ENCODE data around the gene TPH2. TPM values are rescaled to one million over a fixed set of nuclear protein-coding genes. Genes with fewer than 3 reads are reported as not detected.

The TPH2 gene
- total RNA-seq, 1 experiment from 2014 or later: not detected

DNA sequence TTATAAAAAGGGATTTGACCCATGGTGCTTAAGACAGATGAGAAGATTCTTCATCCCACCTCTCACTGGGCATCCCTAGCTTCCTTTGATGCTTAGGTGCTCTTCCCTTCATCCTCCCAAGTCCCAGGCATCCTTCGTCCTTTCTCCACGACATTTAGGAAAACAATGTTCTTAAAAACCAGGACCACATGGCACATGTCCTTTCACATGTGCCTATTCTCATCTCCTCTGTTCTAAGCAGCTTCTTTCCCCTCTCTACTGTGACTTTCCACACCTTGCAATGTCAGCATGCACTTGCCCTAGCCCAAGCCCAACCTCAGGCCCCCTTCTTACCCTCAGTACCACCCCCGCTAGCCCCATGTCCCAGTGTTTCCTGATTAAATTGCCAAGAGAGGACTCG is 12.2 kb downstream of the TPH2 start:
- H3K4me3 ChIP-seq (ENCODE audit: low read depth in 2 of 2, low read length in 2 of 2): no peak overlapping the region
- H3K9me3 ChIP-seq (ENCODE audit: control insufficient read depth, insufficient read depth, low read depth, low read length): no peaks in the 10 kb centered on the region
- BruUV-seq (replicated peaks): no TSS peak
- ATAC-seq (no peak), DNase-seq (ENCODE audit: low read depth, low spot score) (no peak)
- in situ Hi-C loops (cut with HindIII; ENCODE audit: low pct_unique_long_range_greater_than_20kb, low sequenced_read_pairs) (no loop called here), intact Hi-C loops (cut with micrococcal nuclease; ENCODE audit: unreplicated experiment) (no loop called here)
- H3K36me3 ChIP-seq (ENCODE audit: control insufficient read depth, insufficient read depth, low read length): no peaks in the 10 kb centered on the region
- ChIA-PET CTCF (interaction anchor here (0.5 kb wide), 1 partner anchor 35 kb away, joined by 12 read pairs; no protein-coding TSS in a partner anchor), POLR2A (no interaction called here)
- no peak overlapping the region for H3K27ac ChIP-seq (ENCODE audit: low read length)
- H3K27me3 ChIP-seq (ENCODE audit: control insufficient read depth, insufficient read depth, low read length): peaks cover 7% of the 10 kb centered on the region; the same call in 1 of the 2 replicates
- TF ChIP-seq SIN3A (IDR thresholded peaks at IDR 0.05; ENCODE audit: borderline replicate concordance, insufficient read depth, low read depth, low read length) (no peak), POLR2AphosphoS5 (IDR thresholded peaks at IDR 0.05; ENCODE audit: low read depth, low read length) (no peak), TCF7L2 (IDR thresholded peaks at IDR 0.05; ENCODE audit: low read depth, low read length) (no peak)
- TF ChIP-seq, protein P1, sequence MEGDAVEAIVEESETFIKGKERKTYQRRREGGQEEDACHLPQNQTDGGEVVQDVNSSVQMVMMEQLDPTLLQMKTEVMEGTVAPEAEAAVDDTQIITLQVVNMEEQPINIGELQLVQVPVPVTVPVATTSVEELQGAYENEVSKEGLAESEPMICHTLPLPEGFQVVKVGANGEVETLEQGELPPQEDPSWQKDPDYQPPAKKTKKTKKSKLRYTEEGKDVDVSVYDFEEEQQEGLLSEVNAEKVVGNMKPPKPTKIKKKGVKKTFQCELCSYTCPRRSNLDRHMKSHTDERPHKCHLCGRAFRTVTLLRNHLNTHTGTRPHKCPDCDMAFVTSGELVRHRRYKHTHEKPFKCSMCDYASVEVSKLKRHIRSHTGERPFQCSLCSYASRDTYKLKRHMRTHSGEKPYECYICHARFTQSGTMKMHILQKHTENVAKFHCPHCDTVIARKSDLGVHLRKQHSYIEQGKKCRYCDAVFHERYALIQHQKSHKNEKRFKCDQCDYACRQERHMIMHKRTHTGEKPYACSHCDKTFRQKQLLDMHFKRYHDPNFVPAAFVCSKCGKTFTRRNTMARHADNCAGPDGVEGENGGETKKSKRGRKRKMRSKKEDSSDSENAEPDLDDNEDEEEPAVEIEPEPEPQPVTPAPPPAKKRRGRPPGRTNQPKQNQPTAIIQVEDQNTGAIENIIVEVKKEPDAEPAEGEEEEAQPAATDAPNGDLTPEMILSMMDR (IDR thresholded peaks at IDR 0.05): no peak
- TF ChIP-seq, protein P2, sequence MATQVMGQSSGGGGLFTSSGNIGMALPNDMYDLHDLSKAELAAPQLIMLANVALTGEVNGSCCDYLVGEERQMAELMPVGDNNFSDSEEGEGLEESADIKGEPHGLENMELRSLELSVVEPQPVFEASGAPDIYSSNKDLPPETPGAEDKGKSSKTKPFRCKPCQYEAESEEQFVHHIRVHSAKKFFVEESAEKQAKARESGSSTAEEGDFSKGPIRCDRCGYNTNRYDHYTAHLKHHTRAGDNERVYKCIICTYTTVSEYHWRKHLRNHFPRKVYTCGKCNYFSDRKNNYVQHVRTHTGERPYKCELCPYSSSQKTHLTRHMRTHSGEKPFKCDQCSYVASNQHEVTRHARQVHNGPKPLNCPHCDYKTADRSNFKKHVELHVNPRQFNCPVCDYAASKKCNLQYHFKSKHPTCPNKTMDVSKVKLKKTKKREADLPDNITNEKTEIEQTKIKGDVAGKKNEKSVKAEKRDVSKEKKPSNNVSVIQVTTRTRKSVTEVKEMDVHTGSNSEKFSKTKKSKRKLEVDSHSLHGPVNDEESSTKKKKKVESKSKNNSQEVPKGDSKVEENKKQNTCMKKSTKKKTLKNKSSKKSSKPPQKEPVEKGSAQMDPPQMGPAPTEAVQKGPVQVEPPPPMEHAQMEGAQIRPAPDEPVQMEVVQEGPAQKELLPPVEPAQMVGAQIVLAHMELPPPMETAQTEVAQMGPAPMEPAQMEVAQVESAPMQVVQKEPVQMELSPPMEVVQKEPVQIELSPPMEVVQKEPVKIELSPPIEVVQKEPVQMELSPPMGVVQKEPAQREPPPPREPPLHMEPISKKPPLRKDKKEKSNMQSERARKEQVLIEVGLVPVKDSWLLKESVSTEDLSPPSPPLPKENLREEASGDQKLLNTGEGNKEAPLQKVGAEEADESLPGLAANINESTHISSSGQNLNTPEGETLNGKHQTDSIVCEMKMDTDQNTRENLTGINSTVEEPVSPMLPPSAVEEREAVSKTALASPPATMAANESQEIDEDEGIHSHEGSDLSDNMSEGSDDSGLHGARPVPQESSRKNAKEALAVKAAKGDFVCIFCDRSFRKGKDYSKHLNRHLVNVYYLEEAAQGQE (IDR thresholded peaks at IDR 0.05; ENCODE audit: insufficient read depth in 1 of 2, low read depth in 2 of 2, low read length in 1 of 2): no peak
- no peaks in the 10 kb centered on the region for H3K4me1 ChIP-seq (ENCODE audit: control insufficient read depth, insufficient read depth, low read length)

DNA sequence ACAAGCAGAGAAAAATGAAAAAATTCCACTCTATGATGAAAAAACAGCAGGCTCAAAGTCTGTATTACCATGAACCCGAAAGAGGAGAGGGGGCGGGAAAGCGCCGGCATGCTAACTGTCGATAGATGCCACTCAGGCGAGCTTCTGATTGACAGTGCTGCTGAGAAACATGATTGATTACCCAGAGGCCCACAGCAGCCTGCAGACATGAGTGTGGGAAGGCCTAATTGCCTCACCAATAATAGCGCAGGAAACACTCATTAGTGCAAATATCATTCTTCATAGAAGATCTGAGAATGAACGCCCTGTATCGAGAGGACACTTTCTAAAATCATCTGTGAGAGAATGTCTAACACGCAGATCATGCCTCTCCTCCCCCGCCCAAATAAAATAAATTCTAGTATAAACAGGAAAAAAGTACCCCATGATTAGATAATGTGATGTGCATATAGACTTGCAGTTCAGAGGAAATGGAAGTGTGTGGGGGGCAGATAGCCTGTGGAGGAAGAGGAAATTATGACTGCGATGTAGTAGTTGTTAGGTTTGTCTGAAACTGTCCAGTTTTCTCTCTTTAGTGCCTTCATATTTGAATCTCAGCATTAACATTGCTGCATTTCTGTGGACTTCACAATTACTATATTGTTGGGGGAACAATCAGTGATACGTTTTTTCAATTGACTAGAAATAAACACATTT is 15.6 kb downstream of the TPH2 start:
- in situ Hi-C loops (cut with HindIII; ENCODE audit: low pct_unique_long_range_greater_than_20kb, low sequenced_read_pairs) (no loop called here), intact Hi-C loops (cut with micrococcal nuclease; ENCODE audit: unreplicated experiment) (no loop called here)
- Histone ChIP-seq H3K4me1 (ENCODE audit: control insufficient read depth, insufficient read depth, low read length) (no peaks in the 10 kb centered on the region), H3K27ac (ENCODE audit: low read length) (no peak overlapping the region), H3K36me3 (ENCODE audit: control insufficient read depth, insufficient read depth, low read length) (no peaks in the 10 kb centered on the region), H3K4me3 (ENCODE audit: low read depth in 2 of 2, low read length in 2 of 2) (no peak overlapping the region), H3K27me3 (ENCODE audit: control insufficient read depth, insufficient read depth, low read length) (peaks cover under 1% of the 10 kb centered on the region; the same call in 1 of the 2 replicates), H3K9me3 (ENCODE audit: control insufficient read depth, insufficient read depth, low read depth, low read length) (no peaks in the 10 kb centered on the region)
- no TSS peak for BruUV-seq (replicated peaks)
- ChIA-PET CTCF (no interaction called here), POLR2A (no interaction called here)
- TF ChIP-seq TCF7L2 (IDR thresholded peaks at IDR 0.05; ENCODE audit: low read depth, low read length) (no peak), SIN3A (IDR thresholded peaks at IDR 0.05; ENCODE audit: borderline replicate concordance, insufficient read depth, low read depth, low read length) (no peak), POLR2AphosphoS5 (IDR thresholded peaks at IDR 0.05; ENCODE audit: low read depth, low read length) (no peak)
- TF ChIP-seq, protein P1 (IDR thresholded peaks at IDR 0.05): no peak
- TF ChIP-seq, protein P2 (IDR thresholded peaks at IDR 0.05; ENCODE audit: insufficient read depth in 1 of 2, low read depth in 2 of 2, low read length in 1 of 2): no peak
- no peak for DNase-seq (ENCODE audit: low read depth, low spot score)
- no peak for ATAC-seq
